H1 (cell line): ENCODE measurements around the gene VENTX. TPM values are rescaled to one million over a fixed set of nuclear protein-coding genes. Genes with fewer than 3 reads are reported as not detected.

Experiments
- BACH1 ChIP-seq: IDR thresholded peaks from 2 replicates; pipeline ENCODE4 v1.6.1; 2012; ENCODE audit warnings: low read length, improper control_type of control experiment
- CHD1 ChIP-seq: IDR thresholded peaks from 2 replicates; pipeline ENCODE4 v1.6.1; 2012; ENCODE audit warnings: low read depth, low read length, improper control_type of control experiment
- CTBP2 ChIP-seq: IDR thresholded peaks from 2 replicates; pipeline ENCODE4 v1.7.0; 2011; ENCODE audit warnings: borderline replicate concordance, mild to moderate bottlenecking, moderate library complexity, mixed read lengths, low read length; ENCODE audit not compliant: insufficient read depth, insufficient read length
- EGR1 ChIP-seq: IDR thresholded peaks from 2 replicates; pipeline ENCODE4 v1.6.1; 2011; ENCODE audit warnings: low read depth, low read length, borderline replicate concordance
- HDAC2 ChIP-seq, 2 experiments: fragments of 300-600 bp in 1 of 2; sonication (generic) in 1 of 2; IDR thresholded peaks; 2 replicates each; pipeline ENCODE4 v1.6.1; 2011 to 2012; ENCODE audit warnings: low read depth in 2 of 2, low read length in 2 of 2, mild to moderate bottlenecking in 2 of 2, moderate library complexity in 2 of 2, borderline replicate concordance in 1 of 2, inconsistent platforms in 1 of 2
- KDM5A ChIP-seq: fragments of 200-600 bp; IDR thresholded peaks from 2 replicates; pipeline ENCODE4 v1.7.1; 2012; ENCODE audit warnings: mild to moderate bottlenecking, low read length, inconsistent platforms, mixed read lengths
- TBP ChIP-seq: IDR thresholded peaks from 2 replicates; pipeline ENCODE4 v1.6.1; 2011; ENCODE audit warnings: low read depth, low read length, improper control_type of control experiment
- YY1 ChIP-seq: IDR thresholded peaks from 2 replicates; pipeline ENCODE4 v1.6.1; 2011; ENCODE audit warnings: low read depth, mild to moderate bottlenecking, low read length
- polyA plus RNA-seq, 7 experiments: library from polyadenylated mRNA; depleted of rRNA in 3 of 7; stranded (reverse) in 5 of 7; unstranded in 2 of 7; fragments of >200 nt in 5 of 7; fragments of 200-250 nt in 2 of 7; gene quantifications; 1 replicate in 5 of 7; 2 replicates in 1 of 7; 4 replicates in 1 of 7; pipeline versions ENCODE4 v1.2.1 to v1.2.3, GENCODE V29; 2011 to 2013; ENCODE audit warnings: missing spikeins in 2 of 7, mixed read lengths in 2 of 7
- total RNA-seq: library from RNA; stranded (reverse); fragmentation: NEBNext Ultra II Directional; extraction: Animal tissue kit (Norgen Biotek cat#: 25700); gene quantifications from 2 replicates; pipeline ENCODE4 v1.2.1, GENCODE V29; 2021
- TF ChIP-seq, protein P1 (sequence below): fragments of 300-600 bp; sonication (generic); IDR thresholded peaks from 2 replicates; pipeline ENCODE4 v1.7.1; 2012; ENCODE audit warnings: low read length, moderate library complexity, mild to moderate bottlenecking, inconsistent platforms; ENCODE audit not compliant: insufficient replicate concordance
- TF ChIP-seq, protein P2 (sequence below): IDR thresholded peaks from 2 replicates; pipeline ENCODE4 v1.6.1; 2012; ENCODE audit warnings: inconsistent platforms
- TF ChIP-seq, protein P3 (sequence below): IDR thresholded peaks from 2 replicates; pipeline ENCODE4 v1.6.1; 2012; ENCODE audit warnings: inconsistent platforms

VENTX gene
- total and polyA plus RNA-seq, 2 of the 8 experiments (the other 6 are each of a cell fraction or from before 2014, with no cell fraction given) = 5.6 TPM

- TF ChIP-seq, protein P1, sequence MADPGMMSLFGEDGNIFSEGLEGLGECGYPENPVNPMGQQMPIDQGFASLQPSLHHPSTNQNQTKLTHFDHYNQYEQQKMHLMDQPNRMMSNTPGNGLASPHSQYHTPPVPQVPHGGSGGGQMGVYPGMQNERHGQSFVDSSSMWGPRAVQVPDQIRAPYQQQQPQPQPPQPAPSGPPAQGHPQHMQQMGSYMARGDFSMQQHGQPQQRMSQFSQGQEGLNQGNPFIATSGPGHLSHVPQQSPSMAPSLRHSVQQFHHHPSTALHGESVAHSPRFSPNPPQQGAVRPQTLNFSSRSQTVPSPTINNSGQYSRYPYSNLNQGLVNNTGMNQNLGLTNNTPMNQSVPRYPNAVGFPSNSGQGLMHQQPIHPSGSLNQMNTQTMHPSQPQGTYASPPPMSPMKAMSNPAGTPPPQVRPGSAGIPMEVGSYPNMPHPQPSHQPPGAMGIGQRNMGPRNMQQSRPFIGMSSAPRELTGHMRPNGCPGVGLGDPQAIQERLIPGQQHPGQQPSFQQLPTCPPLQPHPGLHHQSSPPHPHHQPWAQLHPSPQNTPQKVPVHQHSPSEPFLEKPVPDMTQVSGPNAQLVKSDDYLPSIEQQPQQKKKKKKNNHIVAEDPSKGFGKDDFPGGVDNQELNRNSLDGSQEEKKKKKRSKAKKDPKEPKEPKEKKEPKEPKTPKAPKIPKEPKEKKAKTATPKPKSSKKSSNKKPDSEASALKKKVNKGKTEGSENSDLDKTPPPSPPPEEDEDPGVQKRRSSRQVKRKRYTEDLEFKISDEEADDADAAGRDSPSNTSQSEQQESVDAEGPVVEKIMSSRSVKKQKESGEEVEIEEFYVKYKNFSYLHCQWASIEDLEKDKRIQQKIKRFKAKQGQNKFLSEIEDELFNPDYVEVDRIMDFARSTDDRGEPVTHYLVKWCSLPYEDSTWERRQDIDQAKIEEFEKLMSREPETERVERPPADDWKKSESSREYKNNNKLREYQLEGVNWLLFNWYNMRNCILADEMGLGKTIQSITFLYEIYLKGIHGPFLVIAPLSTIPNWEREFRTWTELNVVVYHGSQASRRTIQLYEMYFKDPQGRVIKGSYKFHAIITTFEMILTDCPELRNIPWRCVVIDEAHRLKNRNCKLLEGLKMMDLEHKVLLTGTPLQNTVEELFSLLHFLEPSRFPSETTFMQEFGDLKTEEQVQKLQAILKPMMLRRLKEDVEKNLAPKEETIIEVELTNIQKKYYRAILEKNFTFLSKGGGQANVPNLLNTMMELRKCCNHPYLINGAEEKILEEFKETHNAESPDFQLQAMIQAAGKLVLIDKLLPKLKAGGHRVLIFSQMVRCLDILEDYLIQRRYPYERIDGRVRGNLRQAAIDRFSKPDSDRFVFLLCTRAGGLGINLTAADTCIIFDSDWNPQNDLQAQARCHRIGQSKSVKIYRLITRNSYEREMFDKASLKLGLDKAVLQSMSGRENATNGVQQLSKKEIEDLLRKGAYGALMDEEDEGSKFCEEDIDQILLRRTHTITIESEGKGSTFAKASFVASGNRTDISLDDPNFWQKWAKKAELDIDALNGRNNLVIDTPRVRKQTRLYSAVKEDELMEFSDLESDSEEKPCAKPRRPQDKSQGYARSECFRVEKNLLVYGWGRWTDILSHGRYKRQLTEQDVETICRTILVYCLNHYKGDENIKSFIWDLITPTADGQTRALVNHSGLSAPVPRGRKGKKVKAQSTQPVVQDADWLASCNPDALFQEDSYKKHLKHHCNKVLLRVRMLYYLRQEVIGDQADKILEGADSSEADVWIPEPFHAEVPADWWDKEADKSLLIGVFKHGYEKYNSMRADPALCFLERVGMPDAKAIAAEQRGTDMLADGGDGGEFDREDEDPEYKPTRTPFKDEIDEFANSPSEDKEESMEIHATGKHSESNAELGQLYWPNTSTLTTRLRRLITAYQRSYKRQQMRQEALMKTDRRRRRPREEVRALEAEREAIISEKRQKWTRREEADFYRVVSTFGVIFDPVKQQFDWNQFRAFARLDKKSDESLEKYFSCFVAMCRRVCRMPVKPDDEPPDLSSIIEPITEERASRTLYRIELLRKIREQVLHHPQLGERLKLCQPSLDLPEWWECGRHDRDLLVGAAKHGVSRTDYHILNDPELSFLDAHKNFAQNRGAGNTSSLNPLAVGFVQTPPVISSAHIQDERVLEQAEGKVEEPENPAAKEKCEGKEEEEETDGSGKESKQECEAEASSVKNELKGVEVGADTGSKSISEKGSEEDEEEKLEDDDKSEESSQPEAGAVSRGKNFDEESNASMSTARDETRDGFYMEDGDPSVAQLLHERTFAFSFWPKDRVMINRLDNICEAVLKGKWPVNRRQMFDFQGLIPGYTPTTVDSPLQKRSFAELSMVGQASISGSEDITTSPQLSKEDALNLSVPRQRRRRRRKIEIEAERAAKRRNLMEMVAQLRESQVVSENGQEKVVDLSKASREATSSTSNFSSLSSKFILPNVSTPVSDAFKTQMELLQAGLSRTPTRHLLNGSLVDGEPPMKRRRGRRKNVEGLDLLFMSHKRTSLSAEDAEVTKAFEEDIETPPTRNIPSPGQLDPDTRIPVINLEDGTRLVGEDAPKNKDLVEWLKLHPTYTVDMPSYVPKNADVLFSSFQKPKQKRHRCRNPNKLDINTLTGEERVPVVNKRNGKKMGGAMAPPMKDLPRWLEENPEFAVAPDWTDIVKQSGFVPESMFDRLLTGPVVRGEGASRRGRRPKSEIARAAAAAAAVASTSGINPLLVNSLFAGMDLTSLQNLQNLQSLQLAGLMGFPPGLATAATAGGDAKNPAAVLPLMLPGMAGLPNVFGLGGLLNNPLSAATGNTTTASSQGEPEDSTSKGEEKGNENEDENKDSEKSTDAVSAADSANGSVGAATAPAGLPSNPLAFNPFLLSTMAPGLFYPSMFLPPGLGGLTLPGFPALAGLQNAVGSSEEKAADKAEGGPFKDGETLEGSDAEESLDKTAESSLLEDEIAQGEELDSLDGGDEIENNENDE = no peak
- TF ChIP-seq YY1 = no peak
- no peak for TF ChIP-seq BACH1
- no peak for TF ChIP-seq CHD1
- no peak for TF ChIP-seq HDAC2 (IDR thresholded peaks at IDR 0.05; ENCODE audit: borderline replicate concordance in 1 of 2, low read depth in 2 of 2, low read length in 2 of 2)
- no peak for TF ChIP-seq EGR1
- TF ChIP-seq, protein P2, sequence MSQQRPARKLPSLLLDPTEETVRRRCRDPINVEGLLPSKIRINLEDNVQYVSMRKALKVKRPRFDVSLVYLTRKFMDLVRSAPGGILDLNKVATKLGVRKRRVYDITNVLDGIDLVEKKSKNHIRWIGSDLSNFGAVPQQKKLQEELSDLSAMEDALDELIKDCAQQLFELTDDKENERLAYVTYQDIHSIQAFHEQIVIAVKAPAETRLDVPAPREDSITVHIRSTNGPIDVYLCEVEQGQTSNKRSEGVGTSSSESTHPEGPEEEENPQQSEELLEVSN = no peak
- no peak for TF ChIP-seq CTBP2
- TF ChIP-seq, protein P3, sequence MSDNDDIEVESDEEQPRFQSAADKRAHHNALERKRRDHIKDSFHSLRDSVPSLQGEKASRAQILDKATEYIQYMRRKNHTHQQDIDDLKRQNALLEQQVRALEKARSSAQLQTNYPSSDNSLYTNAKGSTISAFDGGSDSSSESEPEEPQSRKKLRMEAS = no peak
- TF ChIP-seq KDM5A = no peak
- TF ChIP-seq TBP = no peak
Measured at GRCh38 chr10:133195611-133196010, 42.0 kb upstream of the VENTX start (continued).
